Uterus (tissue), 2 donors: ENCODE measurements around the gene MAGI2.

Experiments used
- CTCF ChIP-seq, 4 experiments: fragments of 200-600 bp in 2 of 4; fragments of 450-650 bp in 2 of 4; sonication (generic) in 2 of 4; IDR thresholded peaks; one replicate each; pipeline ENCODE4 v1.5.1; 2016 to 2019; ENCODE audit warnings: antibody characterized with exemption in 4 of 4, mild to moderate bottlenecking in 2 of 4, moderate library complexity in 1 of 4
- POLR2A ChIP-seq, 2 donors: fragments of 450-650 bp; IDR thresholded peaks; one replicate each; pipeline ENCODE4 v1.6.1; 2016; ENCODE audit warnings: antibody characterized with exemption in 2 of 2, mild to moderate bottlenecking in 1 of 2, moderate library complexity in 1 of 2

- TF ChIP-seq CTCF (IDR thresholded peaks at IDR 0.05): no peak
- no peak for TF ChIP-seq POLR2A (IDR thresholded peaks at IDR 0.05)
These were observed 589.1 kb downstream of the MAGI2 start for GRCh38 chr7:78864339-78864738.
